GM18526 (cell line): ENCODE data around the gene OR5AP2.

Source experiments
- POLR2A ChIP-seq: IDR thresholded peaks from 3 replicates; pipeline ENCODE4 v1.6.1; 2011; ENCODE audit not compliant: insufficient read length; ENCODE audit errors: extremely low read depth

Gene OR5AP2

GRCh38 chr11:56642339-56642738, at the start of gene OR5AP2:
Gene OR5AP2 (minus strand): TSS chr11:56642439. CDS start chr11:56642439, 0 bp downstream.
- no peak for TF ChIP-seq POLR2A

- TF ChIP-seq POLR2A, result no peak
Observed at GRCh38 chr11:56688554-56689100, 46.4 kb upstream of the OR5AP2 start.

- TF ChIP-seq POLR2A, result no peak
Observed at GRCh38 chr11:56670984-56671383, 28.7 kb upstream of the OR5AP2 start.

GRCh38 chr11:56663386-56663785, 21.1 kb upstream of the OR5AP2 start, which contains the start of gene OR5AR1:
Gene OR5AR1 (plus strand): TSS chr11:56663686. CDS start chr11:56663686, 0 bp downstream.
- no peak for TF ChIP-seq POLR2A

- TF ChIP-seq POLR2A, result no peak
Observed at GRCh38 chr11:56659755-56660154, 17.5 kb upstream of the OR5AP2 start.

- TF ChIP-seq POLR2A, result no peak
Observed at GRCh38 chr11:56637500-56637899, 4.7 kb downstream of the OR5AP2 start.

- TF ChIP-seq POLR2A, result no peak
Observed at GRCh38 chr11:56636861-56637260, 5.4 kb downstream of the OR5AP2 start.

- TF ChIP-seq POLR2A, result no peak
Observed at GRCh38 chr11:56632329-56632728, 9.9 kb downstream of the OR5AP2 start.

- TF ChIP-seq POLR2A, result no peak
Observed at GRCh38 chr11:56625946-56626345, 16.3 kb downstream of the OR5AP2 start.

- TF ChIP-seq POLR2A, result no peak
Observed at GRCh38 chr11:56624661-56625110, 17.6 kb downstream of the OR5AP2 start.

GRCh38 chr11:56611174-56611573, 31.1 kb downstream of the OR5AP2 start:
- TF ChIP-seq POLR2A, result no peak
